GM18499 (cell line): ENCODE measurements around the gene LCE6A.

ENCODE experiments used
- ATAC-seq: cut with Tn5 transposase; IDR thresholded peaks from one replicate; pipeline ENCODE4 v1.9.1; 2021; ENCODE audit warnings: moderate number of reproducible peaks; ENCODE audit not compliant: insufficient read depth, unreplicated experiment

LCE6A gene

GRCh38 chr1:152842556-152842955 is at the start of gene LCE6A:
LCE6A (plus strand) TSS chr1:152842856; CDS start chr1:152843521, 665 bp downstream.
- no peak for ATAC-seq

DNA sequence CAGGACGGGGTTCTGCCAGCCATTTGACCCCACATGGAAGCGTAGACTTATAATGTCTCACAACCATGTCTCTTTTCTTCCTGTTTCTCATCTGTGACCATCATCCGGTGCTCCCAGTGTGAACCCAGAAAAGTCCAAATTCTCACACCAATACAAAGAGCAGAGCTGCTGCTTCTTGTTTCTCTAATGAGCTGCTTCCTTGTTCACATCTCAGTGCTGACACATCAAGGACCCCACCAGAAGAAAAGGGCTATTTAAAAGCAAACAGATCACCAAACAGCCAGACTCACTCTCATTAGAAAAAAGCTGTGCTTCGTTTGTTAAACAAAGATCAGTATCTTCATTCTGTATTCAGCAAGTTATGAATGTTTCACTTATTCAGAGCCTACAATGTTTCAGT is 47.0 kb upstream of the LCE6A start:
- ATAC-seq = no peak

- no peak for ATAC-seq
These were observed 46.2 kb upstream of the LCE6A start, which contains the start of gene LCE1D for GRCh38 chr1:152796421-152796820. LCE1D (plus strand) TSS chr1:152796721; CDS start chr1:152797795, 1,074 bp downstream.

DNA sequence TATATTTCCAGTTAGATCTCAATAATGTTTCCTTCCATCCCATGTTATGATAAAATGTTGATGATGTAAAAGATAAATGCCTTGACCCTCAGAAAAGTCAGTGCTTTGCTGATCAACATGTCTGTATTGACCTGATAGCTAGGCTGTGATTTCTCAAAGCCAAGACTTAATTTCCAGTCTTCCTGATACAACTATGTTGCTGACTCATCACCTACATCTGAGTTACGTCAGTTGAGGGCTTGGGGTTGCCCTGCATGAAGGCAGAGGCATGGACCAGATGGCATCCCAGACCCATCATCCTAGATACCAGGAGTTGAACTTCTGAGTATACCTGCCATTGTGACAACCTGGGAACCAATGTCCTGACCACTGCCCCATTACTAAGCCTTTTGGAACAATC is 41.3 kb upstream of the LCE6A start:
- no peak for ATAC-seq

DNA sequence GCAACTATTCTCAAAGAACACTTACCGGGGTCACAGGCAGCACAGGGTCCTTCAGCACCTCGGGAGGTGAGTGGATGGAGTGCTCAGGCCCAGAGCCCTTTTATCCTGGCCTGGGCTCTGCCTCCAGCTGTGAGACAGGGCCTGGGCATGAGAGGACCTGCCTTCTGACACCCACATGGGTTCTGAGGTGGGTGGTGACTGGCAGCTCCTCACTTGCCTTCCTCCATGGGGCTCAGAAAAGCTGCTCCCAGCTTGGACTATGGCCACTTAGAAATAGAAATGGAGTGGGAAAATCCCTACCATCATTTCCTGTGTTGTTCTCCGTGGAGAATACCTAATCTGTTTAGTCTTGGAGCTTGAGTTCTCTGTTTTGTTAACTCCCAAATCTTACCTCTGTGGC is 36.1 kb upstream of the LCE6A start, which contains the start of gene LCE1C:
Gene LCE1C, minus strand, starts transcription at position 76 of the 400 bp plus-strand sequence. CDS start 1,173 bp downstream, outside the sequence.
- ATAC-seq = no peak

DNA sequence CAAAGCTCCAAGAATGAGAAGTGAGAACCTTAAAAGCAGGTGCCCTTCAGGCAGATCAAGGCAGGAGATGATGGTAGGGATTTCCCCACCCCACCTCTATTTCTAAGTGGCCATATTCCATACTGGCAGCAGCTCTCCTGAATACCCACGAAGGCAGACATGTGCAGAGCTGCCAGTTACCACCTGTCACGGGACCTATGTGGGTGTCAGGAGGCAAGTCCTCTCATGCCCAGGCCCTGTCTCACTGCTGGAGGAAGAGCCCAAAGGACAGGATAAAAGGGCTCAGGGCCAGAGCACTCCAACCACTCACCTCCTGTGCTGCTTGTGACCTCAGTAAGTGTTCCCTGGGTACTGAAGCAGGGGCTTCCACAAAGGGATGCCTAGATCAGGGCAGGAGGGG is 31.6 kb upstream of the LCE6A start:
- ATAC-seq = no peak

GRCh38 chr1:152811671-152812070 is 31.0 kb upstream of the LCE6A start, which contains the start of gene LCE1B:
LCE1B (plus strand) TSS chr1:152811971; CDS start chr1:152812447, 476 bp downstream.
- ATAC-seq = no peak

DNA sequence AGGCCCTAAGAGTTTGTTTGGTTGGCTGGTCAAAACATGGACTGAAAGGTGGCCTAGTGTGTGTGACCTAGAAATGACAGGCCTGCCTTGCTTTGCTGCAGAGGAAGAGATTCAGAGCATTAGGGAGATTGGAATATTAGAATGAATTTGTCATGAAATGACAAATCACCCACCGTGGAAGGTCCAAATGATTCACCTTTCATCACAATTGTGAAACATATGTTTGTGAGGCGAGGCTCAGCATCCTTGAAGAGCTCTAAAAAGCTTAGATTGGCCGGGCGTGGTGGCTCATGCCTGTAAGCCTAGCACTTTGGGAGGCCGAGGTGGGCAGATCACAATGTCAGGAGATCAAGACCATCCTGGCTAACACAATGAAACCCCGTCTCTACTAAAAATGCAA is 25.3 kb upstream of the LCE6A start:
- no peak for ATAC-seq

GRCh38 chr1:152823294-152823693 is 19.4 kb upstream of the LCE6A start:
- ATAC-seq = no peak

- ATAC-seq = no peak
These were observed 17.7 kb upstream of the LCE6A start for GRCh38 chr1:152824964-152825363.

DNA sequence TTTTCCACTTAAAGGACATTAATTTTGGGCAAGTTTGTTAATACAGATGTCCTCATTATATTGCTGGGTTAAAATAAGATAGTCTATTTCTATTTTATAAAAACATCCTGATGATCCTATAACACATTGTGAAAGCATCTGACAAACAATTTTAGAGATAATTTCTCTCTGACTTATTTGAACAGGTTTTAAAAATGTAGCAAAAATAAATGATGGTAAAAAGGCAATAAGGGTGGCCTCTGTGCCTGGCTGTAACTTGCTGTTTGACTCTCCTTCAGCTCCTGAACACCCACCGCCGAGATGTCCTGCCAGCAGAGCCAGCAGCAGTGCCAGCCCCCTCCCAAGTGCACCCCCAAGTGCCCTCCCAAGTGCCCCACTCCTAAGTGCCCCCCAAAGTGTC is 15.5 kb upstream of the LCE6A start, which contains the start of gene LCE1A:
Gene LCE1A, plus strand, starts transcription at position 301 of the 400 bp plus-strand sequence. Its CDS starts 0 bp downstream, at position 301.
- no peak for ATAC-seq

DNA sequence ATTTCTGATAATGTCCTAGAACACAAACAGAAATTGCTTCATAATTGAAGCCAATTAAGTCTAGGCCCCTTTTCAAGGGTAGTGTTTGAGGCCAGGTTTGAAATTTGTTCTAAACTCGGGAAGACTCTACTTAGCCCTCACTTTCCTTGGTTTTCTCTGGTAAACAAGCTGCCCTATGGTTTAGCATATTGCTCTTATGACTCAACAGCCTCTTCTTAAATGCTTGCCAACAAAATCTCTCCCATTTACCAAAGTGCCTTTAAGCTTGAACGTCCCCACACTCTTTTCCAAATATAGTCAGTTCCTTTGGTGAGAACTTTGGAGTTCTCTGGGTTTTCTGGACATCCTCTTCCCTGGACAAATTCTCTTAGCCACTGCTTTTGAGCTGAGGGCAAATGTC is 5.8 kb upstream of the LCE6A start:
- ATAC-seq = no peak

GRCh38 chr1:152855661-152856060 is 13.0 kb downstream of the LCE6A start:
- ATAC-seq = no peak

- ATAC-seq = no peak
These were observed 15.4 kb downstream of the LCE6A start for GRCh38 chr1:152858062-152858461.

DNA sequence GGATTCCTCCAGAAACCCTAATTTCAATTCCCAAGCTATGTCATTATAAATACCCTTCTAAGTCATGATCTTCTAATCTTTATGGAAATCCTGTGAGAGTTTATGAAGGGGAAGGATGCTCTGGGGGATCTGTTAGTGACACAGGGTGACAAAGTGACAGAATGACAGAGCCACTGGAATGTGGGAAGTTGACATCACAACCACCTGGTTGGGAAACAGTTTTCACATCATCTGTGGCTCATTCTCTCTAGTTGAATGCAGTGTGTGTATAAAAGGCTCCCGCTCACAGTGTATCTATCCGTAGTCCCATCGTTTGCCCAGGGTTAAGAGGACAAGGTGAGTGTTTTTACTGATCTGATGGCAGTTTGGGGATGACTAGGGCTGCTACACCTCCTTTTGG is 17.0 kb downstream of the LCE6A start, which contains the start of gene LCE7A:
Gene LCE7A, plus strand, starts transcription at position 301 of the 400 bp plus-strand sequence. CDS start 702 bp downstream, outside the sequence.
- ATAC-seq = no peak

DNA sequence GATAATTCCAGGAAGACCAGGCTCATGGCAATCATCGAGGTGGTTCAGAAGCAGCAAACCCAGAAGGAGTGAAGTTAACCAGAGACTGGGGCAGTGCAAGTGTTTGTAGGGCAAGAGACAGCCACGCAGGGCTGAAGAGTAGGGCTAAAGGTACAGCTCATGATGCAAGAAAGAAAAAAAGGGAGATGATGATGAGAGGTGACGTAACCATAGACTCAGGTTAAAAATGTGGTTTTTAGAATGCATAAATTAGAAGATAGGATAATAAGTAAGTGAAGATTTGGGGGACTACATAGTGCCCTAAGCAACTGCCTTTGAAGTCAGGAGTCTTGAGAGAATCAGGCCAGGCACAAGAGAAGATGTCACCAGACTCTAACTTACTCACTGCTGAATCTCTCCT is 17.5 kb downstream of the LCE6A start:
- no peak for ATAC-seq

DNA sequence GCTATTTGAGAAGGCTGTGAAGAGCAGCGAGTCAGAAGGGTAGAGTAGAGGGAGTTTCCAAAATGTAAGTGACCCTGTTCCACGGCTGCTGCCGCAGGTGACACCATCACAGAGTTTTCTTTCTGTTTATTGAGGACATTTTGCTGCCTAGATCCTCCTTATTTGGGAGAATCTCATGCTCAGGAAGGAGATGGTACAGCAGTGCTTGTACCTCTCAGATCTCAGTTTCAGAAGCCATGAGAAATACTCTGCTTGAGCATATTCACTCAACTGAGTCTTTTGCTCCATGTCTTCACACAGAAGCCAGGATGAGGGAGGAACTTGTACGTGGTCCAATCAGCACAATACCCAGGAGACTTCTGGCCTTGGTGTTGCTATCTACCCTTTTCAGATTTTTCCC is 18.7 kb downstream of the LCE6A start:
- ATAC-seq = no peak

GRCh38 chr1:152864443-152864842 is 21.8 kb downstream of the LCE6A start:
- ATAC-seq = no peak

GRCh38 chr1:152866321-152866720 is 23.7 kb downstream of the LCE6A start:
- ATAC-seq = no peak

DNA sequence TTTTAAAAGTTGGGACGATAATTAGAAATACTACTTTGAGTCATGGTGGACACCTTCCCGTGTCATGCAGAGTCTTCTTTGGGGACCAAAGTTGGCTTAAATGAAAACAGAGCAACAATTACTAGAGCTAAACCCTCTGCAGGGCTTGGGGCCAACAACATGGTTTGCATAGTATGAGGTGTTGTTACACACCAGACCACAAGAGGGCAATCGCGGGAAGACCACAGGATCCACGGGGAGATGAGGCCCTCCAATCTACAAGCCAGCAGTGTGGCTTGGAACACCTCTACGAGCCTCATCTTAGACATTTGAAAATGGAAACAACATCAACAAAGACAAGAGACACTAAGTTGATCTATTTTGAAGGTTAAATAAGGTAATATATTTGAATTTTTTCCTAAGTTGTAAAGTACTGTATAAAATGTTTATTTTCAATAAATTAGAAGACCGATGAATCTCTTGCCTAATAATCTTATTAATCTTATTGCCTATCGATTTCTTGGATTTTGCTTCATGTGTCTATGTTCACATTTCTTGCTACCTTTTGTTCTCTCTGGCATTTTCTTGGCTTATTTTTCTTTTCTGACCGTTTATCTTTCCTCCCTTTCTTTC is 27.3 kb downstream of the LCE6A start:
- ATAC-seq = no peak

GRCh38 chr1:152870831-152871730 is 28.4 kb downstream of the LCE6A start:
- no peak for ATAC-seq
